ENCODE data around the gene SIX3.

The SIX3 gene

GRCh38 chr2:44931198-44931780, 10.2 kb upstream of the SIX3 start:
- no peak for DNase-seq

DNA sequence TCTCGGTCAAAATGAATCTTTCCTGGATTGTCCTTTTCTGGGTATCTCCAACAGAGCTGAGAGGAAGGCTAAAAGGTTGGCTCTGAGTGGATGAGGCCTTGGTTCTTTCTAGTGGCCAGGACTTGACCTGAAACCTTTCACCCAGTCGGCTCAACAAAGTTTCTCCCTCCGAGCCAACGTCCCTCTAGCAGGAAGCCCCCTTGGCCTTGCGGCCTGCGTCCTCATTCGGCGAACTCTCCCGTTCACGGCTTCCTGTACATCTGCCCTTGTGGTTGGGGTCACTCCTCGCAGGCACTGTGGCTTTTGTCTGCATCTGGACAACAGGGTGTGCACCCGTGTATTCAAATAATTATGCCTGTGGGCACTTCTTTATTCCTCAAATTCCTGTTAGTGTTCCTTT, 9.4 kb upstream of the SIX3 start:
- DNase-seq: no peak

- DNase-seq: no peak
Measured at GRCh38 chr2:44932564-44933392, 8.7 kb upstream of the SIX3 start.

DNA sequence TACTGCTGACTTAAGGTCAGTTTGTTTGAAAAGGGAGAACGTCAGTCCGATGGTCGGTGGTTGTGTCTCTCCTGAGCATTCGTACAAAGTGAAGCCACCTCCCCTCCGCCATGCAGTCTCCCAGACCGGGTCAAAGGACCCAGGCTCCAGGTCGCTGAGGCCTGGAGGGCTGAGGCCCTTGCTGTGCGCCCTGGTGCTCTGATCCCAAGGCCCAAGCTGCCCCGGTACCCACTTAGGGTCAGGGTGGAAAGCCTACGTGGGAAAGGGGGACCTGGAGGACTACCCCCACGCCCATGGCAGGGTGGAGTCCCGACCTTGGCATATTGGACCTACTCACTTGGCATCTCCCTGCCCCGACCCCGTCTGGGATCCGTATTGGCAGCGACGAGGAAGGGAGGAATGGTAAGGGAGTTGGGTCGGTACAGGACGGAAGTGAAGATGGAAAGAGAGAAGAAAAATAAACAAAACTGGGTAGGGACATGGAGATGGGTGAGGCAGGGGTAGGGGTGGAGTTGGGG, 8.0 kb upstream of the SIX3 start:
- no peak for DNase-seq

GRCh38 chr2:44934038-44934982, 7.2 kb upstream of the SIX3 start:
- no peak for DNase-seq

DNA sequence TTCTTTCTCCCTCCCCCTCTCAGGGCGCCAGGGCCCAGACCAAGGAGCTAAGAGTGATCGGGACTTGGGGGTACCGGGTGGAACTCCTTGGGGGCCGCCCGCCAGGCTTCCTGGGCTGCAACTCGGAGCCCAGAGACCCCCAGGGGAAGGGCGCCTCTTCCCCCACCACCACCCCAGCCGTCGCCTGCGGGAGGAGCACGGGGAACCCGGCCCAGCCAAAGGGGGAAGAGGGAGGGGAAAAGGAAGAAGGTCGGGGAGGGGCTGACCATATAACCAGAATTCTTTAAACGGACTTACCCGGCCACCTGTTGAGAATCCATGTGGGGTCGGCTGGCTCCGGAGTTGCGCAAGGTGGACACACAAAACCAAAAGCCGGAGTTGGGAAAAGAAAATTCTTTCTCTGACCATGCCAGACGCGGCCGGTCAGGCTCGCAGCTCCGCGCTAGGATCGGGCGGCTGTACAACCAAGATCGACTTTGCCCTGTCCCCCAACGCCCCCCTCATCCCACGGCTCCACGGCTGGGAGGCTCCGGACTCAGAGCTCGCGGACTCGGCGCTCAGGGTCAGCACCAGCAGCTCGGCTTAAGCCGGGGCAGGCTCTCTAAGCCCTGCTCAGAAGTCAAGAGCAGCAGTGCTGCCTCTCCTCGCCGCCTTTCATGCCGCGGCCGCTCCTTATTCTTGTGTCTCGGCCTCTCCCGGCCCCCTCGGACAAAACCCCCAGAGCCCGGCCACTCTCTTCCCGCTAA, 6.3 kb upstream of the SIX3 start:
- no peak for DNase-seq

- no peak for DNase-seq
Measured at GRCh38 chr2:44935729-44936098, 5.8 kb upstream of the SIX3 start.

GRCh38 chr2:44936275-44936674, 5.2 kb upstream of the SIX3 start:
- no peak for DNase-seq

GRCh38 chr2:44936715-44937687, 4.5 kb upstream of the SIX3 start:
- no peak for DNase-seq

DNA sequence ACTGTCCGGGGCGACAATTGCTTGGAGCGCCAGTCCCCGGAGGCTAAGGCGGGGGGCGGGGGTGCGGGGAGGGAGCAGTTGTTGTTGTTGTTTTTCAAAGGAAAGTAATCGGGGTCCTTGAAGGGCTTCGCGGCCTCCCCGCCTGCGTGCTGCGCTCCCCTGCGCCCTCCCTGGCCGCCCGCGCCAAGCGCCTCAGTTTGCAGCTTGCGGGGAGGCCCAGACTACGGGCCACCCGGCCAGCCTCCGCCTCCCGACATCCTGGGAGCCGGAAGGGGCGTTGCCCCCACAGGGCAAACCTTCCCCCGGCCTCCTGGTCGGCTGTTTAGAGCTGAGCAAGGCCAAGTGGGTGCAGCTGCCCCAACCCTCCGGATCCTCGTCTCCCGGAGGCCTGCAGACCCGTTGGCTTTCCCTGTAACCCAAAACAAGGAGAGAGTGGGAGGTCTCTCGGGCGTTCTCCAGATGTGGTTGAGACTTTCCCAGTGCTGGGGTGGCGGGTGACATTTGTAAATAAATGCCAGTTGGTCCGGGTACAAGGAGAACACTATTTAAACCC, 3.7 kb upstream of the SIX3 start:
- no peak for DNase-seq

DNA sequence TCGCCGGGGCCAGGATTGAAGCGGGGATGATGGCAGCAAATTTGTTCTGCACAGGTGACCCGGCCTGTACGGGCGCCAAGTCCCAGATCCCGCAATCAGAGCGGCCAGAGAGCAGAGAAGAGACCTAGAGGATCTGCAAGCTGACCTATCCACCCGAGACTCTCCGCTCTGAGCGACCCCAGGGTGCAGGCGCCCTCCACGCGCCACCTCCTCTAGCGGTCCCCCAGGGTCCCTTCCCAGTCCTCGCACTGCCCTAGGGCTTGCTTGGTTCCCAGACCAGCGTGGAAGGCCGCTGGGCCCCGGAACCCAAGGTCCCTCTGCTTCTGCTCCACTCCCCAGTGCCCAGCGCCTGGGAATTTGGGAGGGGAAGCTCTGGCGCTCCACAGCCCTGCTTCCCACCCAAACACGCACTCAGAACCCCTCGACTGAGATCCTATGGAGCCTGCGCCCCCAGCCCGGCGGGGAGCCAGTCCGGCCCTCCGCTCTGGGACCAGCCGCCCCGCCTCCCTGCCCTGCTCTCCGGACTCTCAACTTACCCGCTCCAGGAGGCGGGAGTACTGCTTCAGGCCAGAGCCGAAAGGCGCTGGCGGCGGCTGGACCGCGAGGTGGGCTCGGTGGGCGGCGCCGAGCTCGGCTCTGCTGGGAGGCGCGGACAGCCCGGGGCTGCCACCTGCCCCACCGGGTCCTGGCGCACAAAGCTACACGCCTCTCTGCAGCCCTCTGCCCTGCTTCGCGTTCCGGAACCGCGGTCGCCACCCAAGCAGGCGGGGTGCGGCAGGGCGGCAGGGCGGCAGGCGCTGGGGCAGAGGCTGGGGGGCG, 3.0 kb upstream of the SIX3 start:
- no peak for DNase-seq

GRCh38 chr2:44939106-44940048, 2.1 kb upstream of the SIX3 start:
- no peak for DNase-seq

DNA sequence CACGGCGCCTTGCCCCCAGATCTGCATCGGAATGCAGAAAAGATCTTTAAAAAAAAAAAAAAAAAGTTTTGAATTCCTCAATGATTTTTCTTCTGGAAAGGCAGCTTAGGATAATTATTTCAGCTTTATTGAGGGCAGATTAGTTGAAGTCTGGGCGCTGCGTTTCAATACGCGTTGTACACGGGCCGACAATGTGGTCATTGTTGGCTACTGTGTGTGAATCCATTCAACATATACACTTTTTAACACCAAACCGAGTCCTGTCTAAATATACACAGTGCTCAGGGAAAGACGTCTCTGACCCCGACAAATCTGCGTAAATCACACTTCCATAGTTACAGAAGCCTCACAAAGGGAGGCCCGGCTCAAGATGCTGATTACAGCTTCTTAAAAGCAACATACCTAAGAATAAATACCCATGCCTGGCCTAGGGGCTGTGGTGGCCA, 1.4 kb upstream of the SIX3 start:
- DNase-seq: no peak

- DNase-seq: no peak
Measured at GRCh38 chr2:44940732-44941464, 604 bp upstream of the SIX3 start.

DNA sequence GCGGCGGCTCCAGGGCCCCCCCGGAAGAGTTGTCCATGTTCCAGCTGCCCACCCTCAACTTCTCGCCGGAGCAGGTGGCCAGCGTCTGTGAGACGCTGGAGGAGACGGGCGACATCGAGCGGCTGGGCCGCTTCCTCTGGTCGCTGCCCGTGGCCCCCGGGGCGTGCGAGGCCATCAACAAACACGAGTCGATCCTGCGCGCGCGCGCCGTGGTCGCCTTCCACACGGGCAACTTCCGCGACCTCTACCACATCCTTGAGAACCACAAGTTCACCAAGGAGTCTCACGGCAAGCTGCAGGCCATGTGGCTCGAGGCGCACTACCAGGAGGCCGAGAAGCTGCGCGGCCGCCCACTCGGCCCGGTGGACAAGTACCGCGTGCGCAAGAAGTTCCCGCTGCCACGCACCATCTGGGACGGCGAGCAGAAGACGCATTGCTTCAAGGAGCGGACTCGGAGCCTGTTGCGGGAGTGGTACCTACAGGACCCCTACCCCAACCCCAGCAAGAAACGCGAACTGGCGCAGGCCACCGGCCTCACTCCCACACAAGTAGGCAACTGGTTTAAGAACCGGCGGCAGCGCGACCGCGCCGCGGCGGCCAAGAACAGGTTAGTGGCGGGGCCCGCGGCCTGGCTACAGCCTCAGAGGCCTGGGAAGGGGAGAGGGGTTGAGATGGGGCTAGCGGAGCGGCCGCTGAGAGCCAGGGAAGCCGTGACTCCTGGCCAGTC, 965 bp downstream of the SIX3 start:
- no peak for DNase-seq

GRCh38 chr2:44943031-44943692, 1.7 kb downstream of the SIX3 start:
- DNase-seq: no peak

DNA sequence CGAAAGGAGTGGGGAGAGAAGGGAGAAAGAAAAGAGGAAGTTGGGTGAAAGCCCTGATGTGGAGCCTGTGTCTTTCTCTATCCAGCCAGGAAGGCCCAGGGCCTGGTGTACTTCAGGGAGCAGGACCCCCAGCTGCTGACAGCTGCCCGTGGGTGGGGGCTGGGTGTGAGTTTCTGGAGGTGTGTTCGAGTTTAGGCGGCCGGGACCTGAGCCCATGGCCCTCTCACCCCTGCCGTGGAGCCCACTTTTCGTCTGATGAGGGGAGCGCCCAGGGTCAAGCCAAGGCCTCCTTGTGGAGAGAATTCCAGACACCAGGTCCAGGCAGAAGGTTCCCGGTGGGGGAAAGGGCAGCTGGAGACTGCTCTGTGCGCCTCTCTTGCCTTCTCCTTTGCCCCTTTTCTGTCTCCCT, 2.2 kb downstream of the SIX3 start:
- DNase-seq: no peak

Data from activated gamma-delta T cell treated with Interleukin-2 at 50 U/mL for 16 hours (primary cell).